ENCODE results near the gene HPX. TPM values are rescaled to one million over a fixed set of nuclear protein-coding genes. Genes with fewer than 3 reads are reported as not detected.

The HPX gene, protein sequence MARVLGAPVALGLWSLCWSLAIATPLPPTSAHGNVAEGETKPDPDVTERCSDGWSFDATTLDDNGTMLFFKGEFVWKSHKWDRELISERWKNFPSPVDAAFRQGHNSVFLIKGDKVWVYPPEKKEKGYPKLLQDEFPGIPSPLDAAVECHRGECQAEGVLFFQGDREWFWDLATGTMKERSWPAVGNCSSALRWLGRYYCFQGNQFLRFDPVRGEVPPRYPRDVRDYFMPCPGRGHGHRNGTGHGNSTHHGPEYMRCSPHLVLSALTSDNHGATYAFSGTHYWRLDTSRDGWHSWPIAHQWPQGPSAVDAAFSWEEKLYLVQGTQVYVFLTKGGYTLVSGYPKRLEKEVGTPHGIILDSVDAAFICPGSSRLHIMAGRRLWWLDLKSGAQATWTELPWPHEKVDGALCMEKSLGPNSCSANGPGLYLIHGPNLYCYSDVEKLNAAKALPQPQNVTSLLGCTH
- total RNA-seq (1 to 10 TPM in 6 of 7 donors, not detected in 1; 1.0 to 3.8 (median 2.8) TPM), polyA plus RNA-seq (1 to 10 TPM in 1 of 3 donors, under 1 TPM in 2; 0.65 to 1.4 (median 0.83) TPM)
- long read RNA-seq, donor 1, result 0 reads
- long read RNA-seq, donor 2, result 0 reads

DNA sequence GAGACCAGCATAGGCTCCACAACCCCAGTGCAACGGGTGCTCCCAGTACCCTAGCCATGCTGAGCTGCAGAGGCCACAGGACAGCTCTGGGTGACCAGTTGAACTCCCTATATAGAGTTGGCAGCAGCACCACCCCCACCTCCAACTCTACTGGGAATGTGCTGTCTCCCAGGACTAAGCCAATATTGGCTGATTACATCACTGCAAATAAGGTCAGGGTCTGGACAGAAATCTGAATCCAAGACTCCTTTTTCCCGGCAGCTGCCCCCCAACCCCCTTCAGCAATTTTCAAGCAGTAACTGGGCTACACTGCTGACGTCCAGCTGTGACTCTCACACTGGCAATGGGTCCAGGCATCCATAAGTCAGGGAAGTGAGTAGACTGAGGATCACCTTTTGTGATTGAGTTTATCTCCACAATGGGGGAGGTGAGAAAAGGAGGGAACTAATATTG is at the start of gene HPX:
TSS of gene HPX (minus strand) at position 82 of the 453 bp plus-strand sequence. CDS start at position 58, 24 bp downstream.
- intact Hi-C loops (cut with DNase I; ENCODE audit: low total_unique reads), result loop anchor here (5.0 to 10.0 kb wide), 2 partner anchors 64 kb away; no protein-coding TSS in a partner anchor
- TF ChIP-seq, protein P1, sequence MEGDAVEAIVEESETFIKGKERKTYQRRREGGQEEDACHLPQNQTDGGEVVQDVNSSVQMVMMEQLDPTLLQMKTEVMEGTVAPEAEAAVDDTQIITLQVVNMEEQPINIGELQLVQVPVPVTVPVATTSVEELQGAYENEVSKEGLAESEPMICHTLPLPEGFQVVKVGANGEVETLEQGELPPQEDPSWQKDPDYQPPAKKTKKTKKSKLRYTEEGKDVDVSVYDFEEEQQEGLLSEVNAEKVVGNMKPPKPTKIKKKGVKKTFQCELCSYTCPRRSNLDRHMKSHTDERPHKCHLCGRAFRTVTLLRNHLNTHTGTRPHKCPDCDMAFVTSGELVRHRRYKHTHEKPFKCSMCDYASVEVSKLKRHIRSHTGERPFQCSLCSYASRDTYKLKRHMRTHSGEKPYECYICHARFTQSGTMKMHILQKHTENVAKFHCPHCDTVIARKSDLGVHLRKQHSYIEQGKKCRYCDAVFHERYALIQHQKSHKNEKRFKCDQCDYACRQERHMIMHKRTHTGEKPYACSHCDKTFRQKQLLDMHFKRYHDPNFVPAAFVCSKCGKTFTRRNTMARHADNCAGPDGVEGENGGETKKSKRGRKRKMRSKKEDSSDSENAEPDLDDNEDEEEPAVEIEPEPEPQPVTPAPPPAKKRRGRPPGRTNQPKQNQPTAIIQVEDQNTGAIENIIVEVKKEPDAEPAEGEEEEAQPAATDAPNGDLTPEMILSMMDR (IDR thresholded peaks at IDR 0.05 in 8 of 11, conservative IDR thresholded peaks at IDR 0.05 in 3 of 11), result no peak
- no peak for TF ChIP-seq POLR2A (IDR thresholded peaks at IDR 0.05)
- no peak for TF ChIP-seq POLR2AphosphoS5 (IDR thresholded peaks at IDR 0.05)
- Histone ChIP-seq H3K9me3 (no peaks in the 10 kb centered on the region), H3K4me3 (no peak within 1 kb of the TSS), H3K27ac (no peak within 1 kb of the TSS), H3K36me3 (no peaks in the 10 kb centered on the region), H3K27me3 (replicated peaks in 1 of 7) (no peaks in the 10 kb centered on the region), H3K4me1 (peaks cover 0 to 28% (median 9%) of the 10 kb centered on the region in 6 donors)
- 82 to 94% (median 86%) methylated on average over 3 of the region's 3 CpGs for WGBS, 5 donors
- DNase-seq, result no peak

DNA sequence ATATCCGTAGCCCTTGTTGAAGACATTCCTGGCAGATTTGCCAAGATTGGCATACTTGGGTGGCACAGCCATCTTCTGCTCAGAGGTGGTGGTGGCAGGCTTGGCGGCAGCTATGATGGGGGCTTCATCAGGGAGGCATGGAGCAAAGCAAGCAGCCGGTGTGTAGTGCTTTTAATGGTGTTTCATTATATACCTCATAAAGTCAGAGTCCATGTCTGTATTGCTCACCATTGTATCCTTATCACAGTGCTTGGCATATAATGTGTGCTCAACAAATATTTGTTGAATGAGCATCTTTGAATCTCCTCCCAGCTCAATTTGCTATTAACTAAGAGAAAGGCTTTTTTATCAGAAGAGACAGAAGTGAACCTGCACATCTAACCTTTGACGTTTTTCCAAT is 48.5 kb upstream of the HPX start:
- no peak overlapping the region for H3K4me3 ChIP-seq
- WGBS, 5 donors, result 92 to 96% (median 94%) methylated on average over 4 of the region's 4 CpGs
- peaks cover 0 to 98% (median 33%) of the 10 kb centered on the region in 6 donors for H3K36me3 ChIP-seq
- TF ChIP-seq, protein P1 (IDR thresholded peaks at IDR 0.05 in 8 of 11, conservative IDR thresholded peaks at IDR 0.05 in 3 of 11), result no peak
- no peaks in the 10 kb centered on the region for H3K9me3 ChIP-seq
- H3K4me1 ChIP-seq, result peaks cover 0 to 35% (median 12%) of the 10 kb centered on the region in 6 donors
- H3K27me3 ChIP-seq (replicated peaks in 1 of 7), result no peaks in the 10 kb centered on the region
- H3K27ac ChIP-seq, result no peak overlapping the region
- no peak for DNase-seq
- intact Hi-C loops (cut with DNase I; ENCODE audit: low total_unique reads), result no loop called here

DNA sequence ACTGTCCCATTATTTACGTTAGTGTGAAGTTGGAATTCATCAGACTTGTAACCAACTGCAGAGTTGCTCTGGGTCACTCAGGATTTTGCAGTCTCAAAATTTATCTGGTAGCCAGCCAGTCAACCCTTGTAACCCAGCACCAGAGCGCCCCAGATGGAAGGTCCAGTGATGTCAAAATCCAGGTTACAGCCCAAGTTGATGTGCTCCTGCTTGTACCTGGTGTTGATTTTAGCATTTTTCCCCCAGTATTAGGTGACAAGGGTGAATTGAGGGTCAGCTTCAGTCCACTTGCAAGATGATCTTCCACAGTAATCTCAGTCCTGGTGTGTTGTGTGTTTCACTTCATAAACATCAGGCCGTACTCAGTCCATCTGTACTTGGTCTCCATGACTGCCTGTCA is 48.0 kb upstream of the HPX start:
- H3K36me3 ChIP-seq, result peaks cover 0 to 98% (median 37%) of the 10 kb centered on the region in 6 donors
- WGBS, 5 donors, result 93 to 100% (median 97%) methylated on average over 3 of the region's 3 CpGs

More for the DNA sequence above, 48.0 kb upstream of the HPX start:
- Histone ChIP-seq H3K4me3 (no peak overlapping the region), H3K27ac (no peak overlapping the region), H3K4me1 (peaks cover 0 to 40% (median 13%) of the 10 kb centered on the region in 6 donors), H3K27me3 (replicated peaks in 1 of 7) (no peaks in the 10 kb centered on the region), H3K9me3 (no peaks in the 10 kb centered on the region)
- DNase-seq, result no peak
- TF ChIP-seq, protein P1 (IDR thresholded peaks at IDR 0.05 in 8 of 11, conservative IDR thresholded peaks at IDR 0.05 in 3 of 11), result no peak
- TF ChIP-seq POLR2AphosphoS5 (IDR thresholded peaks at IDR 0.05), result no peak
- TF ChIP-seq POLR2A (IDR thresholded peaks at IDR 0.05), result no peak
- intact Hi-C loops (cut with DNase I; ENCODE audit: low total_unique reads), result no loop called here
